ENCODE data around the gene TTLL5.

The TTLL5 gene

GRCh38 chr14:75946785-75947184, 285.7 kb downstream of the TTLL5 start:
- TF ChIP-seq JUND (IDR thresholded peaks at IDR 0.05; ENCODE audit: low read depth) = no peak
- no peak for DNase-seq (ENCODE audit: low read depth in 1 of 2, low spot score in 1 of 2)
- in situ Hi-C loops (cut with HindIII; ENCODE audit: low pct_unique_long_range_greater_than_20kb, low sequenced_read_pairs) = no loop called here

- TF ChIP-seq JUND (IDR thresholded peaks at IDR 0.05; ENCODE audit: low read depth) = no peak
- DNase-seq (ENCODE audit: low read depth in 1 of 2, low spot score in 1 of 2) = no peak
- in situ Hi-C loops (cut with HindIII; ENCODE audit: low pct_unique_long_range_greater_than_20kb, low sequenced_read_pairs) = no loop called here
These were observed 291.4 kb downstream of the TTLL5 start for GRCh38 chr14:75952489-75952888.

GRCh38 chr14:75959031-75959430, 298.0 kb downstream of the TTLL5 start:
- no peak for TF ChIP-seq JUND (IDR thresholded peaks at IDR 0.05; ENCODE audit: low read depth)
- in situ Hi-C loops (cut with HindIII; ENCODE audit: low pct_unique_long_range_greater_than_20kb, low sequenced_read_pairs) = no loop called here
- DNase-seq (ENCODE audit: low read depth in 1 of 2, low spot score in 1 of 2) = no peak

GRCh38 chr14:75960231-75960630, 299.2 kb downstream of the TTLL5 start:
- DNase-seq (ENCODE audit: low read depth in 1 of 2, low spot score in 1 of 2) = no peak
- in situ Hi-C loops (cut with HindIII; ENCODE audit: low pct_unique_long_range_greater_than_20kb, low sequenced_read_pairs) = no loop called here
- no peak for TF ChIP-seq JUND (IDR thresholded peaks at IDR 0.05; ENCODE audit: low read depth)

GRCh38 chr14:75961662-75962061, 300.6 kb downstream of the TTLL5 start:
- in situ Hi-C loops (cut with HindIII; ENCODE audit: low pct_unique_long_range_greater_than_20kb, low sequenced_read_pairs) = no loop called here
- TF ChIP-seq JUND (IDR thresholded peaks at IDR 0.05; ENCODE audit: low read depth) = no peak
- DNase-seq (ENCODE audit: low read depth in 1 of 2, low spot score in 1 of 2) = no peak

GRCh38 chr14:75967866-75968265, 306.8 kb downstream of the TTLL5 start:
- in situ Hi-C loops (cut with HindIII; ENCODE audit: low pct_unique_long_range_greater_than_20kb, low sequenced_read_pairs) = no loop called here
- DNase-seq (ENCODE audit: low read depth in 1 of 2, low spot score in 1 of 2) = no peak
- no peak for TF ChIP-seq JUND (IDR thresholded peaks at IDR 0.05; ENCODE audit: low read depth)

GRCh38 chr14:75968456-75968855, 307.4 kb downstream of the TTLL5 start:
- TF ChIP-seq JUND (IDR thresholded peaks at IDR 0.05; ENCODE audit: low read depth) = no peak
- DNase-seq (ENCODE audit: low read depth in 1 of 2, low spot score in 1 of 2) = no peak
- in situ Hi-C loops (cut with HindIII; ENCODE audit: low pct_unique_long_range_greater_than_20kb, low sequenced_read_pairs) = no loop called here

- DNase-seq (ENCODE audit: low read depth in 1 of 2, low spot score in 1 of 2) = no peak
- no peak for TF ChIP-seq JUND (IDR thresholded peaks at IDR 0.05; ENCODE audit: low read depth)
- in situ Hi-C loops (cut with HindIII; ENCODE audit: low pct_unique_long_range_greater_than_20kb, low sequenced_read_pairs) = no loop called here
These were observed 308.1 kb downstream of the TTLL5 start for GRCh38 chr14:75969126-75969525.

- no peak for TF ChIP-seq JUND (IDR thresholded peaks at IDR 0.05; ENCODE audit: low read depth)
- in situ Hi-C loops (cut with HindIII; ENCODE audit: low pct_unique_long_range_greater_than_20kb, low sequenced_read_pairs) = no loop called here
- no peak for DNase-seq (ENCODE audit: low read depth in 1 of 2, low spot score in 1 of 2)
These were observed 308.8 kb downstream of the TTLL5 start for GRCh38 chr14:75969891-75970290.

- no peak for DNase-seq (ENCODE audit: low read depth in 1 of 2, low spot score in 1 of 2)
- TF ChIP-seq JUND (IDR thresholded peaks at IDR 0.05; ENCODE audit: low read depth) = no peak
- in situ Hi-C loops (cut with HindIII; ENCODE audit: low pct_unique_long_range_greater_than_20kb, low sequenced_read_pairs) = no loop called here
These were observed 309.9 kb downstream of the TTLL5 start for GRCh38 chr14:75970989-75971388.

GRCh38 chr14:75971509-75971908, 310.5 kb downstream of the TTLL5 start:
- TF ChIP-seq JUND (IDR thresholded peaks at IDR 0.05; ENCODE audit: low read depth) = no peak
- no peak for DNase-seq (ENCODE audit: low read depth in 1 of 2, low spot score in 1 of 2)
- in situ Hi-C loops (cut with HindIII; ENCODE audit: low pct_unique_long_range_greater_than_20kb, low sequenced_read_pairs) = no loop called here

- in situ Hi-C loops (cut with HindIII; ENCODE audit: low pct_unique_long_range_greater_than_20kb, low sequenced_read_pairs) = no loop called here
- DNase-seq (ENCODE audit: low read depth in 1 of 2, low spot score in 1 of 2) = no peak
- TF ChIP-seq JUND (IDR thresholded peaks at IDR 0.05; ENCODE audit: low read depth) = no peak
These were observed 311.9 kb downstream of the TTLL5 start for GRCh38 chr14:75972801-75973421.

GRCh38 chr14:75976826-75977581, 316.0 kb downstream of the TTLL5 start:
- DNase-seq (ENCODE audit: low read depth in 1 of 2, low spot score in 1 of 2) = no peak
- TF ChIP-seq JUND (IDR thresholded peaks at IDR 0.05; ENCODE audit: low read depth) = no peak
- in situ Hi-C loops (cut with HindIII; ENCODE audit: low pct_unique_long_range_greater_than_20kb, low sequenced_read_pairs) = no loop called here

GRCh38 chr14:75977582-75977943, 316.5 kb downstream of the TTLL5 start:
- in situ Hi-C loops (cut with HindIII; ENCODE audit: low pct_unique_long_range_greater_than_20kb, low sequenced_read_pairs) = no loop called here
- no peak for DNase-seq (ENCODE audit: low read depth in 1 of 2, low spot score in 1 of 2)
- TF ChIP-seq JUND (IDR thresholded peaks at IDR 0.05; ENCODE audit: low read depth) = no peak

All from T47D (cell line).